Epithelial cell of proximal tubule (primary cell): Measurements from ENCODE around the gene CRACR2B. TPM values are rescaled to one million over a fixed set of nuclear protein-coding genes. Genes with fewer than 3 reads are reported as not detected.

Experiments
- DNase-seq: peaks from one replicate; pipeline ENCODE4 v3.0.0-alpha.2; 2011; ENCODE audit warnings: low read depth
- H3K4me3 ChIP-seq: 2 replicates; pipeline ENCODE4 v1.5.1; 2011; ENCODE audit warnings: low read depth, mild to moderate bottlenecking, low read length
- CTCF ChIP-seq: conservative IDR thresholded peaks from 2 replicates; pipeline ENCODE4 v1.5.1; 2012; ENCODE audit warnings: low read depth, mild to moderate bottlenecking, low read length
- total RNA-seq: library from RNA; depleted of rRNA; stranded (reverse); fragments of >200 nt; gene quantifications from 2 replicates; pipeline ENCODE4 v1.2.3, GENCODE V29; 2015

CRACR2B gene
- total RNA-seq, 1 donor from 2014 or later: 55.7 TPM

GRCh38 chr11:865462-866430, 38.0 kb downstream of the CRACR2B start:
- no peak for TF ChIP-seq CTCF

GRCh38 chr11:866481-866880, 38.8 kb downstream of the CRACR2B start:
- H3K4me3 ChIP-seq: no peak overlapping the region
- TF ChIP-seq CTCF: no peak
- no peak for DNase-seq

More at GRCh38 chr11:865462-866430, 38.0 kb downstream of the CRACR2B start:
- DNase-seq: no peak
- no peak overlapping the region for H3K4me3 ChIP-seq

GRCh38 chr11:867856-868358, 40.2 kb downstream of the CRACR2B start:
- no peak for TF ChIP-seq CTCF
- no peak overlapping the region for H3K4me3 ChIP-seq
- no peak for DNase-seq

- no peak for TF ChIP-seq CTCF
- DNase-seq: no peak
- no peak overlapping the region for H3K4me3 ChIP-seq
These were observed 40.7 kb downstream of the CRACR2B start for GRCh38 chr11:868394-868793.

GRCh38 chr11:868802-869201, 41.1 kb downstream of the CRACR2B start:
- no peak overlapping the region for H3K4me3 ChIP-seq
- no peak for DNase-seq
- no peak for TF ChIP-seq CTCF

GRCh38 chr11:869399-870126, 41.8 kb downstream of the CRACR2B start:
- H3K4me3 ChIP-seq: no peak overlapping the region
- DNase-seq: no peak
- TF ChIP-seq CTCF: no peak
